Smooth muscle cell (in vitro differentiated cells): Measurements from ENCODE around the gene IMMT. TPM values are rescaled to one million over a fixed set of nuclear protein-coding genes. Genes with fewer than 3 reads are reported as not detected.

Source experiments
- DNase-seq: peaks from one replicate; lab custom pipeline; 2025; ENCODE audit not compliant: unreplicated experiment; lab: John Stamatoyannopoulos, UW
- H2AFZ ChIP-seq: fragments of 200-600 bp; sonication (generic); 2 replicates; pipeline ENCODE4 v1.6.0; 2016; ENCODE audit warnings: antibody characterized with exemption, low read depth, mild to moderate bottlenecking
- H3F3A ChIP-seq: fragments of 200-600 bp; sonication (generic); 2 replicates; pipeline ENCODE4 v1.6.0; 2017; ENCODE audit warnings: antibody characterized with exemption, low read depth
- H3K27ac ChIP-seq: fragments of 200-600 bp; sonication (generic); 2 replicates; pipeline ENCODE4 v1.5.1; 2016; ENCODE audit warnings: low read depth, mild to moderate bottlenecking
- H3K27me3 ChIP-seq: fragments of 200-600 bp; sonication (generic); 2 replicates; pipeline ENCODE4 v1.6.1; 2016; ENCODE audit warnings: low read depth, mild to moderate bottlenecking
- H3K36me3 ChIP-seq: fragments of 200-600 bp; sonication (generic); 2 replicates; pipeline ENCODE4 v1.5.1; 2016; ENCODE audit warnings: low read depth
- H3K4me1 ChIP-seq: fragments of 200-600 bp; sonication (generic); 2 replicates; pipeline ENCODE4 v1.5.1; 2016; ENCODE audit warnings: low read depth
- H3K4me2 ChIP-seq: fragments of 200-600 bp; sonication (generic); 2 replicates; pipeline ENCODE4 v1.6.0; 2016; ENCODE audit warnings: mild to moderate bottlenecking
- H3K4me3 ChIP-seq: fragments of 200-600 bp; sonication (generic); 2 replicates; pipeline ENCODE4 v1.5.1; 2016; ENCODE audit warnings: mild to moderate bottlenecking
- H3K79me2 ChIP-seq: fragments of 200-600 bp; sonication (generic); 2 replicates; pipeline ENCODE4 v1.6.0; 2016; ENCODE audit warnings: low read depth, mild to moderate bottlenecking
- H3K9ac ChIP-seq: fragments of 200-600 bp; sonication (generic); 2 replicates; pipeline ENCODE4 v1.6.0; 2016; ENCODE audit warnings: low read depth
- H3K9me3 ChIP-seq: fragments of 200-600 bp; sonication (generic); replicated peaks from 2 replicates; pipeline ENCODE4 v1.5.1; 2016; ENCODE audit warnings: low read depth
- H4K20me1 ChIP-seq: fragments of 200-600 bp; sonication (generic); 2 replicates; pipeline ENCODE4 v1.6.0; 2016; ENCODE audit warnings: low read depth
- WGBS: methylation state at CpG from one replicate; pipeline ENCODE4 v1.1.7; 2016; ENCODE audit warnings: low lambda C conversion rate; 5-methylcytosine and 5-hydroxymethylcytosine counted together
- polyA plus RNA-seq: library from polyadenylated mRNA; unstranded; fragments of >200 nt; fragmentation: Nextera tagmentation; extraction: Ambion mirVana; gene quantifications from 2 replicates; pipeline ENCODE4 v1.2.1, GENCODE V29; 2016
- total RNA-seq: library from RNA; depleted of rRNA; stranded (reverse); fragments of >200 nt; gene quantifications from 2 replicates; pipeline ENCODE4 v1.2.3, GENCODE V29; 2014
- TF ChIP-seq, protein P1 (sequence below): fragments of 200-600 bp; sonication (generic); IDR thresholded peaks from 2 replicates; pipeline ENCODE4 v1.5.1; 2017; ENCODE audit warnings: borderline replicate concordance, mild to moderate bottlenecking, antibody characterized with exemption; ENCODE audit not compliant: insufficient read depth, poor library complexity, severe bottlenecking

The IMMT gene
- total and polyA plus RNA-seq, 2 experiments from 2014 or later = 71.1 to 74.5 TPM

DNA sequence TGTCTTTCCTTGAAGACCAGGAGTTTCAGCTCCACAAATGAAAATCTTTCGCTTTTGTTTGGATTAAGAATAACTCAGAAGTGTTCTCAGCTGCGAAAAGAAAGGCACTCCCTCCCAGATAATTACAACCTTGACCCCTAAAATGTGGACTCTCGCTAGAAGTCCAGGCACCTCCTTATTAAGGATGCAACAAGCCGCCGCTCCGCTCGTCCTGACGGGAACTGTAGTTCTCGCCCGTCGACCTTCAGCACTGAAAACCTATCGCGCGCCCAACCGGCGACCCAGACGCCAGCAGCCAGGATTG lies 559 bp downstream of the IMMT start:
- Histone ChIP-seq H3K4me1 (peaks cover 11% of the 10 kb centered on the region), H3K9me3 (no peaks in the 10 kb centered on the region)
- WGBS = under 1% methylated on average over 17 of the region's 17 CpGs

GRCh38 chr2:86193901-86194567 lies 1.2 kb downstream of the IMMT start:
- peak overlapping the region; percentile 96 for H3K4me2 ChIP-seq
- H4K20me1 ChIP-seq = peaks cover 56% of the 10 kb centered on the region
- H3K4me1 ChIP-seq = peaks cover 11% of the 10 kb centered on the region
- no peaks in the 10 kb centered on the region for H3K27me3 ChIP-seq
- no peak for DNase-seq
- peaks cover 61% of the 10 kb centered on the region for H3K79me2 ChIP-seq
- H3K4me3 ChIP-seq = peak overlapping the region; percentile 93
- H3F3A ChIP-seq = peaks cover 13% of the 10 kb centered on the region
- 76% methylated on average over 7 of the region's 7 CpGs for WGBS
- TF ChIP-seq, protein P1, sequence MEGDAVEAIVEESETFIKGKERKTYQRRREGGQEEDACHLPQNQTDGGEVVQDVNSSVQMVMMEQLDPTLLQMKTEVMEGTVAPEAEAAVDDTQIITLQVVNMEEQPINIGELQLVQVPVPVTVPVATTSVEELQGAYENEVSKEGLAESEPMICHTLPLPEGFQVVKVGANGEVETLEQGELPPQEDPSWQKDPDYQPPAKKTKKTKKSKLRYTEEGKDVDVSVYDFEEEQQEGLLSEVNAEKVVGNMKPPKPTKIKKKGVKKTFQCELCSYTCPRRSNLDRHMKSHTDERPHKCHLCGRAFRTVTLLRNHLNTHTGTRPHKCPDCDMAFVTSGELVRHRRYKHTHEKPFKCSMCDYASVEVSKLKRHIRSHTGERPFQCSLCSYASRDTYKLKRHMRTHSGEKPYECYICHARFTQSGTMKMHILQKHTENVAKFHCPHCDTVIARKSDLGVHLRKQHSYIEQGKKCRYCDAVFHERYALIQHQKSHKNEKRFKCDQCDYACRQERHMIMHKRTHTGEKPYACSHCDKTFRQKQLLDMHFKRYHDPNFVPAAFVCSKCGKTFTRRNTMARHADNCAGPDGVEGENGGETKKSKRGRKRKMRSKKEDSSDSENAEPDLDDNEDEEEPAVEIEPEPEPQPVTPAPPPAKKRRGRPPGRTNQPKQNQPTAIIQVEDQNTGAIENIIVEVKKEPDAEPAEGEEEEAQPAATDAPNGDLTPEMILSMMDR = no peak
- peak overlapping the region; percentile 96 for H3K27ac ChIP-seq
- no peaks in the 10 kb centered on the region for H3K36me3 ChIP-seq
- H2AFZ ChIP-seq = no peak overlapping the region
- H3K9ac ChIP-seq = peak overlapping the region; percentile 55
- no peaks in the 10 kb centered on the region for H3K9me3 ChIP-seq

More for the DNA sequence above, 559 bp downstream of the IMMT start:
- Histone ChIP-seq H3K79me2 (peaks cover 55% of the 10 kb centered on the region), H3K27me3 (no peaks in the 10 kb centered on the region), H4K20me1 (peaks cover 49% of the 10 kb centered on the region), H3K27ac (peak overlapping the region; percentile 96), H3K4me3 (peak overlapping the region; percentile 93), H2AFZ (peak overlapping the region; percentile 70), H3F3A (peaks cover 13% of the 10 kb centered on the region), H3K9ac (peak overlapping the region; percentile 55), H3K36me3 (no peaks in the 10 kb centered on the region), H3K4me2 (peak overlapping the region; percentile 96)
- DNase-seq = no peak
- TF ChIP-seq, protein P1 = no peak

- Histone ChIP-seq H3K4me2 (no peak overlapping the region), H3K9ac (no peak overlapping the region), H3K79me2 (peaks cover 96% of the 10 kb centered on the region), H3F3A (peaks cover 7% of the 10 kb centered on the region), H4K20me1 (peaks cover 97% of the 10 kb centered on the region), H3K9me3 (no peaks in the 10 kb centered on the region), H3K36me3 (no peaks in the 10 kb centered on the region), H2AFZ (no peak overlapping the region), H3K4me1 (peaks cover 11% of the 10 kb centered on the region), H3K27me3 (no peaks in the 10 kb centered on the region), H3K4me3 (no peak overlapping the region), H3K27ac (no peak overlapping the region)
- DNase-seq = no peak
- 95% methylated on average over 7 of the region's 7 CpGs for WGBS
- TF ChIP-seq, protein P1 = no peak
Observed at GRCh38 chr2:86189782-86190416, 5.4 kb downstream of the IMMT start.

- Histone ChIP-seq H3K36me3 (no peaks in the 10 kb centered on the region), H3K4me2 (no peak overlapping the region), H2AFZ (no peak overlapping the region), H3K27me3 (no peaks in the 10 kb centered on the region), H3F3A (no peaks in the 10 kb centered on the region), H3K9me3 (no peaks in the 10 kb centered on the region), H3K27ac (no peak overlapping the region), H3K4me1 (no peaks in the 10 kb centered on the region), H3K9ac (no peak overlapping the region), H3K79me2 (peaks cover 100% of the 10 kb centered on the region), H3K4me3 (no peak overlapping the region), H4K20me1 (peaks cover 99% of the 10 kb centered on the region)
- TF ChIP-seq, protein P1 = no peak
- no peak for DNase-seq
Observed at GRCh38 chr2:86186431-86186830, 8.8 kb downstream of the IMMT start.
